DMS53 treated with DMSO at 0.1 percent for 48 hours (cell line): ENCODE results near the gene CDKN2AIPNL.
"Not testable (repeated sequence)": the region's sequence is repeated elsewhere in the genome, so short reads cannot be mapped to it uniquely, and the experiment has no call there.

Experiments
- DNase-seq: peaks from one replicate; lab custom pipeline; 2025; ENCODE audit not compliant: unreplicated experiment; lab: John Stamatoyannopoulos, UW

Gene CDKN2AIPNL

DNA sequence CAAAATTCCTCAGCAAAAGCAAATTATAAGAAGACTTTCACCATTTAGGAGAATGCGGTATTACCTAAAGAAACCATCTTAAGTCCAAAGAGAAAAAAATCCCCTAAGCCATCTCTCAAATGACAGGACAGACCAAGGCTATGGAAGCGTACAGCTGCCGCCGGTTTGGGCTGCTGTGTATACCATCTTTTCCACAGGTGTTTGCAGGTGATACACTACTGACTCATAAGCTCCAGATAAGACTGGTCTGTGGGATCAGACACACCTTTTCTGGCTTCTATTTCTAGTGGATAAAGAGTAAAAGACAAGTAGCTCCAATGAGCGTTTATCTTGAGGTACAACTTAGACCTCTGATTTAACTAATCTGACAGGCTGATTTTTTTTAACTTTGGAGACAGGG lies 7.7 kb downstream of the CDKN2AIPNL start:
- no peak for DNase-seq

DNA sequence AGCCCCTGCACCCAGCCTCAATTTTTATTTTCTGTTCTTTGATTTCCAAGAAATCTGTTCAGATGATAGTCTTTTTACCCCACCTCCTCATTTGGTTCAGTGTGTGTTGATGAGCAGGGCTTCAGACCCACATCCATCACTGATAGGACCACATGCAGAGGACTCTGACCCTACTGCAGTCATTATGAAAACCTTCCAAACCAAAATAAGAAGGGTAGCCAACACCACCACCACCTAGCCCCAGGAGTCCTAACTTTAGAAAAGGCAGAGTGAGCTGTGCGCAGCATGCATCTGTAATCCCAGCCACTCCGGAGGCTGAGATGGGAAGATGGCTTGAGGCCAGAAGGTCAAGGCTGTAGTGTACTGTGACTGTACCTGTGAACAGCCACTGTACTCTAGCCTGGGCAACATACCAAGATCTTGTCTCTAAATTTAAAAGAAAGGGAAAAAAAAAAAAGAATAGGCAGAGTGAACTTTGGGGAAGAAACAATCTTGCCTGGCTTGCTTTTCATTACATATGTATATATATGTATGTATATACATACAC lies 13.0 kb downstream of the CDKN2AIPNL start:
- DNase-seq, result no peak

DNA sequence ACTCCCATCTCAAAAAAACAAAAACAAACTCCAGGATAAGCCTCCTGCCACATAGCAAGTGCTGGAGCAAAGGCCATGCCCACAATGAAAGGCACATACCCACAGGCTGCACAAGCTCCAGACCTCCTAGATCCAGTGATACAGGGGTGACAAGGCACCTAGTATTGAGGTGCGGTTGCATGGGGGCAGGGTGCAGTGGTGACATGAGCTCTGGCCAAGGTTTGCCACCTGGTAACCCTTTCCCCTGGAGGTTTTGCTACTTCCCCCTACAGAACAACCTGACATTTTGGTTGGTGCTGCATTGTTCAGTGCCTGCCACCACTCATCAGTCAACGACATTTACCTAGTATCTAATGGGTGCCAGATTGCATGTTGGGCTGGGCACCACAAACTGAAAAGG lies 14.5 kb downstream of the CDKN2AIPNL start:
- no peak for DNase-seq

- DNase-seq, result no peak
These were observed 15.4 kb downstream of the CDKN2AIPNL start for GRCh38 chr5:134396274-134396673.

- DNase-seq, result no peak
These were observed 16.7 kb downstream of the CDKN2AIPNL start for GRCh38 chr5:134394932-134395331.

DNA sequence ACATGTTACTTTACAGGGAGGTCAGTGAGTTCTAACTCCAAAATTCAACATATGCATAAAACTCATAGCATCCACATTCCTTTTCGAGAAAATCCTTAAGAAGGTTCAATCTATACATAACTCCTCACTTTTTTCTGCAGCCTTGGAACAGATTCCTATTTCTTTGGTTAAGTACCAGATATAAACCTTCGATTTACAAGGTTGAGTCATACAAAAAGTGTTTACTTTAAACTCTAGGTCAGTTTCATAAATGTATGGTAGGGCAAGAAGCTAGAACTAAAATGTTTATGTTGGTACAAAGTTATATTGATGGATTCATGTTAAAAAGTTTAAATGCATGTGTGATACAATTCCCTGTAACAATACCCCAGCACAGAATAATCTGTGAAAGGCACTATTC lies 19.4 kb downstream of the CDKN2AIPNL start:
- DNase-seq, result no peak

DNA sequence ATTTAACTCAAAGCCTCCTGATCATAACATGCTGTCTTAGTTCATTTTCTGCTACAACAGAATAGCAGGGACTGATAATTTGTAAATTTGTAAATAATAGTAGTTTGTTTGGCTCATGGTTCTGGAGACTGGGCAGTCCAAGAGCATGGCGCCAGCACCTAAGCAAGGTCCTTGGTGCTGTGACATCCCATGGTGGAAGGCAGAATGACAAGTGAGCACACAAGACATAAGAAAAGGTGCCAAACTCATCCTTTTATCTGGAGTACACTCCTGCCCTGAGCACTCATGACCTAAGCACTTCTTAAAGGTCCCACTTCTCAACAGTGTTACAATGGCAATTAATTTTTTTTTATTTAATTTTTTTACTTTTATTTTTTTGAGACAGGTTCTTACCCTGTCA lies 24.2 kb downstream of the CDKN2AIPNL start:
- DNase-seq, result no peak

- DNase-seq, result no peak
These were observed 27.5 kb downstream of the CDKN2AIPNL start for GRCh38 chr5:134383980-134384697.

DNA sequence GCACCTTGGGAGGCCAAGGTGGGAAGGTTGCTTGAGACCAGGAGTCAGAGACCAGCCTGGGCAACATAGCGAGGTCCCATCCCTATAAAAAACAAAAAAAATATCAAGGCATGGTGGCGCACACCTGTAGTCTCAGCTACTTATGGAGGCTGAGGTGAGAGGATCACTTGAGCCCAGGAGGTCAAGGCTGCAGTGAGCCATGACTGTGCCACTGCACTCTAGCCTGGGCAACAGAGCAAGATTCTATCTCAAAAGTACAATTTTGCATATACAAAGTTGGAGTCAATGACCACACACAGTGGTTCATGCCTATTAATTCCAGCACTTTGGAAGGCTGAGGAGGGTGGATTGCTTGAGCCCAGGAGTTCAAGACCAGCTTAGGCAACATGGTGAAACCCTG lies 29.5 kb downstream of the CDKN2AIPNL start:
- DNase-seq, result not testable (repeated sequence)

GRCh38 chr5:134380346-134380745 lies 31.3 kb downstream of the CDKN2AIPNL start:
- DNase-seq, result no peak

DNA sequence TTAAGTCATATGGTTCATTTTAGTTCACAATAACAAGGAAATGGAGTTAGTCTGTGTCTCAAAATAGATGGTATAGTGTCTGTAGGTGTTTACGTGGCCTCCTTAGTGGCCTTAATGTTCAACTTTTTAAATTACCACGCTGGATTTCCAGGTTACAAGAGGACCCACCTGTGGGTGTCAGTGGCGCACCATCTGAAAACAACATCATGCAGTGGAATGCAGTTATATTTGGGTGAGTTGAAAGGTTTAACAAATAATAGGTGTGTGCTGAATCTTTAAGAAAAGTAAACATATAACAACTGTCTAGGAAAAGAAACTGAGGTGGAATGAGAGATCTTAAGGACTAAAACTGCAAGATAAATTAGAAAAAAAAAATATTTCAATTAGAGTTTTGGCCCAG lies 37.4 kb downstream of the CDKN2AIPNL start:
- no peak for DNase-seq

GRCh38 chr5:134373633-134374032 lies 38.0 kb downstream of the CDKN2AIPNL start:
- not testable (repeated sequence) for DNase-seq

DNA sequence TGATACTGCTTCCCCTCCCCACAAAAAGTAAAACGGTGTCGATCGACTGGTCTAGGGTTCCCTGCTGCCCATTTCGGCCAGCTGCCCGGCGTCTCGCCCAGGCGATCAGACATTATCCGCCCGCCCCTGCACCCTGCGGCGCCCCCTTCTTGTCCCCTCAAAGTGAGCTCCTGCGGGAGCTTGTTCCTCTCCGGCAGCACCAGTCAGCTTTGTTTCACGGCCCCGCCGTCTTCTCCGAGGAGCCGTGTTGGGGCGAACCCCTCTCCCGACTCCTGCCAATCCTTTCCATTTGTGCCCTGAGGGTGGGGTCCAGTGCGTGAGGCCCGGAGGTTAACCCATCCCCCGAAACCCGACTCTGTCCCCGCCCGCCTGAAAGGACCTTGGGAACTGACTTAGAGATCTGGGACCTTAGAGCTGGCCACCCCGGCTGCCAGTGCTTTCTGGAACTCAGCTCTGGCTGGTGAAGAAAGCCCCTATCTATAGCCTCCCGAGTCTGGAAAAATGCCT lies 39.8 kb downstream of the CDKN2AIPNL start:
- no peak for DNase-seq

GRCh38 chr5:134370871-134371833 lies 40.5 kb downstream of the CDKN2AIPNL start, which contains the start of gene UBE2B:
Gene UBE2B, plus strand, starts transcription at chr5:134371569. Its CDS starts 27 bp downstream, at chr5:134371596.
- DNase-seq, result peak; percentile 98

DNA sequence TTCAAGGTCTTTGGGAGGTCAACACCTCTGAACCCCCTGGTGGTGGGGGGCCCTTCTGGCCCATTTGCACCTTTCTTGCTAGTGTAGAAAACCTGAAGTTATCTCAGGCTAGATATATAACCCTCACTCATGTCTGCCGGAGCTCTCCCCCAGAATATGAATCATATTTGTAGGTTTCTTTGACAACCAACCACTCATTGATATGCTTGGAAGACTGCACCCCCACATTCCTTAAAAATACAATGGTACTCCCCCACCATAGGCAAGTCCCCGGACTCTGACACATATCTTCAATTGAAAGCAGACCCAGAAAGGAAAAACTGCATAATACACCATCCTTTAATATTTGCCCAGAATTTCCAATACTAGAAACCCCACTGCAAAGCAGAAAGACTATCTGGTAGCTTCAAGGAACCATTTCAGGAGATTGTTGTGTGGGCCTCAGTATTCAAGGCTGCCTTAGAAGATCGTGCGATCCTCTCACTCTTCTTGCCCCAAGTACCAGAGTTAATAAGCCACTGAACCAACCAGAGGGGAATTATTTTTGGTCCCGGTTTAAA lies 41.3 kb downstream of the CDKN2AIPNL start:
- DNase-seq, result no peak

GRCh38 chr5:134365604-134366003 lies 46.1 kb downstream of the CDKN2AIPNL start:
- DNase-seq, result no peak

- DNase-seq, result no peak
These were observed 56.0 kb downstream of the CDKN2AIPNL start for GRCh38 chr5:134355681-134356080.
